ENCODE data around the gene DAPK2. TPM values are rescaled to one million over a fixed set of nuclear protein-coding genes. Genes with fewer than 3 reads are reported as not detected.
A peak's percentile ranks its signal among the peaks of the same experiment; 100 is the strongest.

Gene DAPK2
- total RNA-seq, 2 donors from 2014 or later = 6.1 to 10.6 TPM

DNA sequence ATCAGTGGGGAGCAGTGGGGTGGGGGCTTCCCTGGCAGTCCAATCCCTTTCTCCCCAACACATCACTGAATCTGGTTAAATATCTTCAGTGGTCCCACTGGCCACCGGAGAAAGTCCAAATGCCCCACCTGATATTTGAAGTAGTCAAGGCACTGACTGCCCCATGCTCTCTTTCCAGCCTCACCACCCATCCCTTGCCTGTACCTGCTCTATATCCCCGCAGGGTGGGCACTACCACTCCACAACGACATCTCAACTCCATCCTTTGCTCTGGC, 101.7 kb downstream of the DAPK2 start:
- Histone ChIP-seq H3K9me3 (no peaks in the 10 kb centered on the region), H3K27ac (no peak overlapping the region), H3K27me3 (replicated peaks; ENCODE audit: insufficient read depth) (no peaks in the 10 kb centered on the region), H3K4me3 (no peak overlapping the region), H3K4me1 (ENCODE audit: control insufficient read depth in 1 of 2, low read depth in 2 of 2) (peaks cover 8 to 15% of the 10 kb centered on the region in 2 donors), H3K36me3 (no peaks in the 10 kb centered on the region)
- no peak for TF ChIP-seq CTCF (IDR thresholded peaks at IDR 0.05)
- ATAC-seq (ENCODE audit: insufficient number of reproducible peaks, low FRiP score, low read depth) (no peak), DNase-seq (ENCODE audit: low spot score) (no peak)

GRCh38 chr15:63943829-63944680, 102.2 kb downstream of the DAPK2 start:
- Histone ChIP-seq H3K36me3 (no peaks in the 10 kb centered on the region), H3K27me3 (replicated peaks; ENCODE audit: insufficient read depth) (no peaks in the 10 kb centered on the region), H3K4me1 (ENCODE audit: control insufficient read depth in 1 of 2, low read depth in 2 of 2) (peaks cover 14 to 21% of the 10 kb centered on the region in 2 donors), H3K4me3 (no peak overlapping the region), H3K9me3 (no peaks in the 10 kb centered on the region), H3K27ac (no peak overlapping the region)
- no peak for TF ChIP-seq CTCF (IDR thresholded peaks at IDR 0.05)
- ATAC-seq (ENCODE audit: insufficient number of reproducible peaks, low FRiP score, low read depth) (no peak), DNase-seq (ENCODE audit: low spot score) (no peak)

DNA sequence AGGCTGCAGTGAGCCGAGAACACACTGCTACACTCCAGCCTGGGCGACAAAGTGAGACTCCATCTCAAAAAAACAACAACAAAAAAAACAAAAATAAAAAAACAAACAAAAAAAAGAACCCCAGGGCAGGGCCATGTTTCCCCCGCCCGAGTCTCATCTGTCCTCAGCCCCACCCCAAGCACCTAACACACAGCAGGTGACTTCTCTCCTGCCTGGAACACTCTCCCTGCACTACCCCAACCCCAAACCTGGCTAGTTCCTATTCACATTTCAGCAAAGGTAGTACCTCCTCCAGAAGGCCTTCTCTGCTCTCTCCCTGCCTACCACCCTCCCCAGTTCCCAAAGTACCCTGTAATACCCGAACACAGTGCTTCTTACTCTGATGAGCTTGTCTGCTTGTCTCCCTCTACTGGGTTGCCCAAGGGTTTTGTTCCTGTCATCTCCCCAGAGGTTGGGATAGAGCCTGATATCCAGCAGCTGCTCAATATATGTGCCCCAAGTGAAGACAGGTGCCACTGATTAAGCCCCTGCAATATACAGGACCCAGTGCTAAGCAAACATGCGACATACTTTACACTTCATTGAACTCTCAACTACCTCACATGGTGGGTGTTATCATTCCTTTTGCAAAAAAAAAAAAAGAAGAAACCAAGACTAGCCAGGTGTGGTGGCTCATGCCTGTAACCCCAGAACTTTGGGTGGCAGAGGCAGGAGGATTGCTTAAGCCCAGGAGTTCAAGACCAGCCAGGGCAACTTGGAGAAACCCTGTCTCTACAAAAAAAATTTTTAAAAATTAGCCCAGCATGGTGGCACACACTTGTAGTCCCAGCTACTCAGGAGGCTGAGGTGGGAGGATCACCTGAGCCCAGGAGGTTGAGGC, 103.6 kb downstream of the DAPK2 start:
- no peaks in the 10 kb centered on the region for H3K36me3 ChIP-seq
- H3K4me3 ChIP-seq = no peak overlapping the region
- no peaks in the 10 kb centered on the region for H3K9me3 ChIP-seq
- peaks cover 22 to 30% of the 10 kb centered on the region in 2 donors for H3K4me1 ChIP-seq (ENCODE audit: control insufficient read depth in 1 of 2, low read depth in 2 of 2)
- ATAC-seq (ENCODE audit: insufficient number of reproducible peaks, low FRiP score, low read depth) = no peak
- no peaks in the 10 kb centered on the region for H3K27me3 ChIP-seq (replicated peaks; ENCODE audit: insufficient read depth)
- no peak for TF ChIP-seq CTCF (IDR thresholded peaks at IDR 0.05)
- DNase-seq (ENCODE audit: low spot score) = no peak
- H3K27ac ChIP-seq = no peak overlapping the region

DNA sequence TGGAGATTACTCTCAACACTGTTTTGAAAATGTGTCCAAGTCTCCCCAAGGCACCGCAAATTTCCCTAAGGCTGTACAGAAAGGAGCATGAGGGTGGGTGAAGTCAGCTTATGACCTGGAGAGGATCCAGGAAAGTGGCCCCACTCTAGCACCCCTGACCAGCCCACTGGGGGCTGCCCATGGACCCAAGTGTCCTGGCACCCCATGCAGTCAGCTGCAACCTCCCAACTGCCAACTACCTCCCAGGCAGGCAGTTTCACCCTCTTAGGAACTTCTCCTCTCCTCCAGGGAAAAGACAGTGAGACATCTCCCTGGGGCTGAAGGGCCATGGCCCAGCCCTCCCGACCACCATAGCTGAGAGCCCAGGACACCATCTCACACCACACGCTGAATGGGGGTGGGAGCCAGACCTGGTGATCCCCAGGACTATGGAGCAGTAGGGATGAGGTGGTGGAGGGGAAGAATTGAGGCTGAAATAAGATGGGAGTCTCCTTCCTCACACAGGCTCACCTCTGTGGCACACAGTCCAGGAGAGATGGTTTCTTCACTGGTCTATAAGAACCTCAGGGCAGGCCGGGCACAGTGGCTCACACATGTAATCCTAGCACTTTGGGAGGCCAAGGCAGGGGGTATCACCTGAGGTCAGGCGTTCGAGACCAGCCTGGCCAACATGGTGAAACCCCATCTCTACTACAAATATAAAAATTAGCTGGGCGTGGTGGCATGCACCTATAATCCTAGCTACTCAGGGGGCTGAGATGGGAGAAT, 104.4 kb downstream of the DAPK2 start:
- Histone ChIP-seq H3K4me3 (no peak overlapping the region), H3K27ac (peak overlapping the region in 1 of 2 donors; percentile 19), H3K9me3 (no peaks in the 10 kb centered on the region), H3K36me3 (no peaks in the 10 kb centered on the region), H3K27me3 (replicated peaks; ENCODE audit: insufficient read depth) (no peaks in the 10 kb centered on the region), H3K4me1 (ENCODE audit: control insufficient read depth in 1 of 2, low read depth in 2 of 2) (peaks cover 22 to 30% of the 10 kb centered on the region in 2 donors)
- TF ChIP-seq CTCF (IDR thresholded peaks at IDR 0.05) = no peak
- no peak for ATAC-seq (ENCODE audit: insufficient number of reproducible peaks, low FRiP score, low read depth)
- DNase-seq (ENCODE audit: low spot score) = no peak

Measured in thoracic aorta (tissue), 2 donors.